GM21526 (cell line): ENCODE data around the gene SARNP.

Experiments
- ATAC-seq: cut with Tn5 transposase; IDR thresholded peaks from one replicate; pipeline ENCODE4 v1.9.1; 2021; ENCODE audit warnings: moderate library complexity; ENCODE audit not compliant: unreplicated experiment, low FRiP score

SARNP gene

DNA sequence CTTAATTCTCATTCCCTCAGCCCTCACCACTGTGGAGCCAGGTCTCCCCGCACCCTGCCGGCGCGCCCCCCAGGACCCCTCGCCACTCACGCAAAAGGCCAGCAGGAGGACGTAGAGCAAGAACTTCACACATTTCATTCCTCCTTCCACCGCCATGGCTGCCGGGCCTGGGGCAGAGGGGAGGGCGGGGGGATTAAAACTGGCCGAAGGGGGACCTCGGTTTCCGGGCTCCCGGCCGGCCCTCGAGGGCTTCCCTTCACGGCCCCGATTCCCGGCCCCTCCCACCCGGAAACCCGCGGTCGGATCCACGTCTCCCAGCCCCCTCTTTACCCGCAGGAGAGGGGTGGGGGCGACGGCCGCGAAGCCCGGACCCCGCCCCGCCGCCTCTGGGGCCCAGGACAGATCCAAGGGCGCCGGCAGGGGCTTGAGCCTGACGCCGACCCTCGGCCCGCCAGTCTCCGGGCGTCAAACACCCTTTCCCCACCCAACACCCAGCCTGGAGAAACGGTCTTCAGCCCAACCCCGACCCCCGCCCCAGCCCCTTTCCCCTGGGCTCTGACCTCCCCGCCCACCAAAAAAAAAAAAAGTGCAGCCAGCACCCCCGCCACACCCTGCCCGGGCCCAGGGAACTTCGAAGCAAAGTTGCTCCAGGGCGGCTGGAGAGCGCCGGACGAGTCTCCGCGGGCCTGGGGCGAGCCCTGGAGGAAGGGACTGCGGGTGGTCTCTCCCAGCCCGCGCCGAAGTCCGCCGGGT is 89.2 kb downstream of the SARNP start:
- ATAC-seq = peak; percentile 17

DNA sequence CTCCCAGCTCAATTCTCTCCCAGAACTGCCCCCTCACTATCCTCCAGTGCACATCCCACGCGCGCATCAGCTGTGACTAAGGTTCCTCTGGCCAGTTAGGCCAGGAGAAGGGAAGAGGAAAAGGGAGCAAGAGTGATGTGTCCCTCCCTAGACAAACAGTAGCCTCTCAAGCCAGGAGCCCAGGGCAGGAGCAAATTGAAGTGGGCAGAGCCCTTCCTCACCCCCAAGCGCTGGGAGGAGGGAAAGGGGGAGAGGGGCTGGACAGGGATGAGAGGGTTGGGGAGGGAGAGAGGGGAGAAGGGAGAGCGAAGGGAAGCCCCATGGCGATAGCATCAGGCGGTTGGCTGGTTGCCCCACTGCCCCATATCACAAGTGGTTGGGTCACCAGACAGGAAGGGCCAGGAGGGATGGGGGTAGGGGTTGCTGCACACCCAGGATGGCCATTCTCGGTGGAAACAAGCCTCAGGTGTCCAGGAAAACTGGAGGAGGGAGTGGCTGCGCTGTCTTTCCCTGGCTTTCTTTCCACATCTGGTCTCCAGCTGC is 89.8 kb downstream of the SARNP start:
- no peak for ATAC-seq

DNA sequence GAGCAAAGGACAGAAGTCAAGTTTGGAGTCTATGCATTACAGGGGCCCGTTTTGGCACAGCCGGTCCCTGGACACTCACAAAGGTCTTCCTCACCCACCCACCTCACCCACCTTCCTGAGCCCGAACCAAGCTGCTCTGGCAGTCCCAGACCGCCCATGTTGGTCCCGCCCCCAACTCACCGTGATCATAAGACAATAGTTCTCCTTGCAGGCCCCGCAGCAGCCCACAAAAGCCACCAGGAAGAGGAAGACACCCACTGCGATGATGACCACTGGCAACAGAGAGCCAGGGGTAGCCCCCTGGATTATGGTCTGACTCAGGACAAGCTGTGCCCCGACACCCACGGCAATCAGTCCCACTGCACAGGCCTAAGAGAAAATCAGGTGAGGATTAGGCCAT is 90.6 kb downstream of the SARNP start:
- no peak for ATAC-seq

DNA sequence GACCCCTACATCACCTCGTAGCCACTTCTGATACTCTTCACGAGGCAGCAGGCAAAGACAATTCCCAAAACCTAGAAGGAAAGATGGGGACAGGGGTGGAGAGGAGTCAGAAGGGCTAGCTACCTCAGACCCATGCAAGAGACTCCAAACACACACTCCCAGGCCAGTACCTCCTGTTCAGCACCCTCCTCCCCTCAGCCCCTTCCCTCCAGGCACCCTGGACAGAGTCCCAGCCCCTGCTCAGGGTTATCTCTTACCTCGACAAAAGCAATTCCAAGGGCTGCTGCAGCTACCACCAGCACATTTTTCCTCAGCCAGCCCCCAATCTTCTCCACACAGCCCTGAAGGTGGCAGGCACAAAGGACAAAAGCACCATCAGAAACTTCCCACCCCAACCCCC is 92.0 kb downstream of the SARNP start:
- no peak for ATAC-seq

DNA sequence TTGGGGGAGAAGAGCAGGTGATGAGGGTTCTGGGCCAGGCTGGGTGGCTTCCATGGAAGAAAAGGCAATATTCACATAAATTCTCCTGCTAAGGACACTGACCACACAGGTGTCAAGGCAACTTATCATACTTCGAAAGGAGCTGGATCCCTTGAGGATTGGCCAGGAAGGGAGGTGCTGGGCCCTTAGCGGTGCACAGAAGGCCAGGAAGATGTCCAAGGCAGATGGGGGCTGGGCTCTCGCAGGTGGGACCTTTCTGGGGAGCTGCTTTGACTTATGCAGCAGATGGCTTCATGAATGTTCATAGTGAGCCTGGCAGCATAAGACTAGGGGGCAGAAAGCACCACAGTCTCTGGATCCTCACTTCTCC is 92.6 kb downstream of the SARNP start:
- ATAC-seq = no peak

DNA sequence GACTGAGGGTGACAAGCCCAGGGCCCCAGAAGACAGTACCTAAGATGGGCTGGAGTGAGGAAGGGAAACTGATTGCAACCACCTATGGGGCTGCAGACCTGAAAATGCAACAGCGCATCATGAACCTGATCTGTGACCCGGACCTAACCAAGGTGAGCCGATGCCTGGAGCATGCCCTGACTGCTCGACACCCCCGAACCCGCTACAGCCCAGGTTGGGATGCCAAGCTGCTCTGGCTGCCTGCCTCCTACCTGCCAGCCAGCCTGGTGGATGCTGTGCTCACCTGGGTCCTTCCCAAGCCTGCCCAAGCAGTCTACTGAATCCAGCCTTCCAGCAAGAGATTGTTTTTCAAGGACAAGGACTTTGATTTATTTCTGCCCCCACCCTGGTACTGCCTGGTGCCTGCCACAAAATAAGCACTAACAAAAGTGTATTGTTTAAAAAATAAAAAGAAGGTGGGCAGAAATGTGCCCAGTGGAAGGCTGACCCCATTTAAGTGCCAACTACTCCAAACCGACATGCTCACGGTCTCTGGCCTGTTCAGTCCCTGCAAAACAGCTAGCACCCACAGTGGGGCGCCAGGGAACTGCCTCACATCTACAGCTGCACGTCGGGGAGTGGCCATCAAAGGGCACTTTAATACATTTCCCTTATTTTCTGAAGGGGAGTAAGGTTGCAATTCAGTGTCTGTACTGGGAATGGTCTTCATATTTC is 93.1 kb downstream of the SARNP start:
- no peak for ATAC-seq

DNA sequence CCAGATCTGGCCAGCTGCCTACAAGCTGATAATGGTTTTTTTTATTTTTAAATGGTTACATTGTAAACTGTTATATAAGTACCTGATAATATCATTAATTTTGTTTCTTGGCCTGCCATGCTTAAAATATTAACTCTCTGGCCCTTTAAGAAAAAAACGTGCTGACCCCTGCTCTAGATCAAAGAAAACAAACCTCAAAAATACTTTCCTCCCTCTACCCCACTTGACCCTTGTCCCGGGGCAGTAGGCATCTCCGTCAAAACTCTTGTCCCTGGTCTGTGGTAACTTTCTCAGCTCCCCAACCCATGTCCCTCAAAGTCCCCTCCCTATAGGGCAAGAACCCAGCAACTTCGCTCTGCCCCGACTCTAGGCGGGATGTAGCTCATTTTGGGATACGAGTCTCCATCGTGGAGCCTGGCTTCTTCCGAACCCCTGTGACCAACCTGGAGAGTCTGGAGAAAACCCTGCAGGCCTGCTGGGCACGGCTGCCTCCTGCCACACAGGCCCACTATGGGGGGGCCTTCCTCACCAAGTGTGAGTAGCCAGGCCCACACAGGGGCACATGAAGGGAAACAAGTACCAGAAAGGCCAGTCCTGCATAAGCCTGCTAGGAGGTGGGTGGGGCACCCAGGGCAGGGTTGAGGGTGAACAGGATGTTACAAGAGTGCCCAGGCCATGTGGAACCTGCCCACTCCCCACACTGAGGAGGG is 93.9 kb downstream of the SARNP start:
- no peak for ATAC-seq

DNA sequence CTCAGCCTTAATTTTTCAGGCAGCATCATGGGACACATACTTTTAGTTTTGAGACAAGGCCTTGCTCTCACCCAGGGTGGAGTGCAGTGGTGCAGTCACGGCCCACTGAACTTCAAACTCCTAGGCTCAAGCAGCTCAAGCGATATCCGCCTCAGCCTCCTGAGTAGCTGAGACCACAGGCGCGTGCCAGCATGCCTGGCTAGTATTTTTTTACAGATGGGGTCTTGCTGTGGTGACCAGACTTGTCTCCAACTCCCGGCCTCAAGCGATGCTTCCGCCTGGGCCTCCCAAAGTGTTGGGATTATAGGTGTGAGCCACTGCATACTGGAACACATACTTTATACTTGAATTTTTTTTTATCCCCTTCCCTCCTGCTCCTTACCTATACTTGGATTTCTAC is 94.6 kb downstream of the SARNP start:
- ATAC-seq = no peak

DNA sequence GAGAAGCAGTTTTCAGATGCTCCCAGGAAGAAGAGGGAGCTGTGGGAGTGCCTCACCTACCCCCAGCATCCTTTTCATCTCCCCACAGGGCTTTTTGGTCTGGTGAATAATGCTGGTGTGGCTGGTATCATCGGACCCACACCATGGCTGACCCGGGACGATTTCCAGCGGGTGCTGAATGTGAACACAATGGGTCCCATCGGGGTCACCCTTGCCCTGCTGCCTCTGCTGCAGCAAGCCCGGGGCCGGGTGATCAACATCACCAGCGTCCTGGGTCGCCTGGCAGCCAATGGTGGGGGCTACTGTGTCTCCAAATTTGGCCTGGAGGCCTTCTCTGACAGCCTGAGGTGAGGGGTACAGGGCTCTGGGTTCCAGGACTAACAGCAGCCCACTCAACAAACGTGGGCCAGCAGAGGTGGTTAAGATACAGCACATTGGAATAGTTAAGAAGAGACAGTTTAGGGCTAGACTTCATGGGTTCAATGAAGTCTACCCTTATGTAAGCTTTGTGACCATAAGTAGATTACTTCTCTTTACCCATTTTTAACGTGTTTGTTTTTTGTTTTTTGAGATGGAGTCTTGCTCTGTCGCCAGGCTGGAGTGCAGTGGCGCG is 95.8 kb downstream of the SARNP start:
- no peak for ATAC-seq

DNA sequence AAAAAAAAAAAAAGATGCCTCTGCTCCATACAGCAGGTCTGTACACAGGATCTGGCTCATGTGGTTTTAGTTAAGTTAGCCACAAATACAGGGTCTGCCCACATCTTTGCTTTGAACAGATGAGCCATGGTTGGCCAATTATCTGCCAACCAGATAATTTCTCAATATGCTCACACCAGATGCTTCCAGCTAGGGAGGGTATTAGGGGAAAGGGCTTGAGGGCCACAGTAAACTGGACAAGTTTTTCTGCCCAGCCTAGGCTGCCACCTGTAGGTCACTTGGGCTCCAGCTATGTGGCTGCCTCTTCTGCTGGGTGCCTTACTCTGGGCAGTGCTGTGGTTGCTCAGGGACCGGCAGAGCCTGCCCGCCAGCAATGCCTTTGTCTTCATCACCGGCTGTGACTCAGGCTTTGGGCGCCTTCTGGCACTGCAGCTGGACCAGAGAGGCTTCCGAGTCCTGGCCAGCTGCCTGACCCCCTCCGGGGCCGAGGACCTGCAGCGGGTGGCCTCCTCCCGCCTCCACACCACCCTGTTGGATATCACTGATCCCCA is 96.6 kb downstream of the SARNP start:
- ATAC-seq = no peak

DNA sequence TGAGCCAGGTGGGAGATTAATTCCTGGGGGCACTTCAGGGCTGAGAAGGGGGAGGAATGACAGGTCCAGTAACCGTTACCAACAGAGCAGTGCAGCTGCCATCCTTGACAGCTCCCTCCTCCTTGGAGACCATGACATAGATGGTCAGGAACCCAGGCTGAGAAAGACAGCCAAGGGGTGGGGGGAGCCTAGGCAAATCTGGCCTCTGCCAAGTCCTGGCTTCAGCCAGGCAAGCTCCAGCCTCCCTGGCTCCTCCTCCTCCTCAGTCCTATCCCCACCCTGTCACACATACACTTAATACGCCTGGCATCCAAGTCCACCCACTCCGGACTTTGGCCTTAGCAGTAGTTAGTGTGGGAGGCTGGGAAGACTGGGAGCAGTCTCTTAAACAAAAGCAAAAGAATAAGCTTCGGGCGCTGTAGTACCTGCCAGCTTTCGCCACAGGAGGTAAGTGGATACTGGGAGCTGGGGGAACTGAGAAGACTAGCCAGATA is 97.4 kb downstream of the SARNP start, which contains the start of gene RDH5:
RDH5 (plus strand) TSS at position 323 of the 494 bp plus-strand sequence. CDS start 792 bp downstream, outside the sequence.
- ATAC-seq = no peak

DNA sequence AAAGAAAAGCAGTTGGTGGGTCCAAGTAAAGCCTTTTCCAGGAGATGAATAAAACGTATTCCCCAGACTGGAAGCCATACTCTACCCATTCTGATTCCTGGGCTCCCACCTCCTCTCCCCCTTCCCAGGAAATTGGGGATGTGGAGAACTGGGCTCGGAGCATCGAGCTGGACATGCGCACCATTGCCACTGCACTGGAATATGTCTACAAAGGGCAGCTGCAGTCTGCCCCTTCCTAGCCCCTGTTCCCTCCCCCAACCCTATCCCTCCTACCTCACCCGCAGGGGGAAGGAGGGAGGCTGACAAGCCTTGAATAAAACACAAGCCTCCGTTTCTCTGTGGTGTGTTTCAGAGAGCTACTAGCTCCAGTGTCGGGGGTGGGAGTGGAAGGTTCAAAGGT is 98.2 kb downstream of the SARNP start:
- no peak for ATAC-seq

DNA sequence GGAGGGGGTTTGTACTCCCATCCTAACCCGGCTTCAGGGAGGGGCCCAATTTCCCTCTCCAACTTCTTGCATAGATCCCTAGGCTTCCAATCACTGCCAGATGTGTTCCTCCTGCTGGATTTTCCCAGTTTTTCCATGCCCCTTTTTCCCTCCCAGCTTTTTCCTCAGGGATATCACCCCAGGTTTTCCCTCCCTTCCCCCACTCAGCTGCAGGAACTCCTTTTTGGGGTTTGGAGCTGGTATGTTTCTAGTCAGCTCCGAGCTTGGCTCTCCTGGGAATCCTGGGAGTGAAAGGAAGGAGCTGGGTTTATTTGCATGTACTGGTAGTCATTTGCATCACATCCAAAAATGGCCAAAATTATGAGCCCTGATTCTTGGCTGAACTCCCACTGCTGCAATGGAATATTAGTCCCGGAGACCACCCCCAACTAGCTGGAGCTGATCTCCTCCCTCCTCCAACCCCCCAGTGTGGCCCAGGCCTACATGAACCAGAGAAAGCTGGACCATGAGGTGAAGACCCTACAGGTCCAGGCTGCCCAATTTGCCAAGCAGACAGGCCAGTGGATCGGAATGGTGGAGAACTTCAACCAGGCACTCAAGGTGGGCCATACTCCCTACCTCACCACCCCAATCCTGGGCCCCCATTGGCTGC is 98.8 kb downstream of the SARNP start:
- no peak for ATAC-seq

DNA sequence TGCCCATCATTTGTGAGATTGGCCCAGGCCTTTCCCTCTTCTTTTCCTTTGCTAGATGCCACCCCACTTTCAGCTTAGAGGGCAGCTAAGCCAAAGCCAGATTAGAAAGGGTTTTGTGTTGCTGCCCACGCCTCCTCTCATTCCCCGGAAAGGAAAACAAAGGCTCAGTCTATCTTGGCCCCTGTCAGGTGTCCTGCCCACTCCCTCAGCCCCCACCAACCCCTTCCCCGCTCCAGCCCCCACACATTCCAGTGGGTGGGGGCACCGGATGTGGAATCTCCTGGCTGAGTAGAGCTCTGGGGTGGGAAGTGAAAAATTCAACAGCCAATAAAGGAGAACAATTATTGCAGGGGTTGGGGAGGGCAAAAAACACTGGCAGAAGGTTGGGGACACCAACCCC is 99.5 kb downstream of the SARNP start:
- no peak for ATAC-seq

DNA sequence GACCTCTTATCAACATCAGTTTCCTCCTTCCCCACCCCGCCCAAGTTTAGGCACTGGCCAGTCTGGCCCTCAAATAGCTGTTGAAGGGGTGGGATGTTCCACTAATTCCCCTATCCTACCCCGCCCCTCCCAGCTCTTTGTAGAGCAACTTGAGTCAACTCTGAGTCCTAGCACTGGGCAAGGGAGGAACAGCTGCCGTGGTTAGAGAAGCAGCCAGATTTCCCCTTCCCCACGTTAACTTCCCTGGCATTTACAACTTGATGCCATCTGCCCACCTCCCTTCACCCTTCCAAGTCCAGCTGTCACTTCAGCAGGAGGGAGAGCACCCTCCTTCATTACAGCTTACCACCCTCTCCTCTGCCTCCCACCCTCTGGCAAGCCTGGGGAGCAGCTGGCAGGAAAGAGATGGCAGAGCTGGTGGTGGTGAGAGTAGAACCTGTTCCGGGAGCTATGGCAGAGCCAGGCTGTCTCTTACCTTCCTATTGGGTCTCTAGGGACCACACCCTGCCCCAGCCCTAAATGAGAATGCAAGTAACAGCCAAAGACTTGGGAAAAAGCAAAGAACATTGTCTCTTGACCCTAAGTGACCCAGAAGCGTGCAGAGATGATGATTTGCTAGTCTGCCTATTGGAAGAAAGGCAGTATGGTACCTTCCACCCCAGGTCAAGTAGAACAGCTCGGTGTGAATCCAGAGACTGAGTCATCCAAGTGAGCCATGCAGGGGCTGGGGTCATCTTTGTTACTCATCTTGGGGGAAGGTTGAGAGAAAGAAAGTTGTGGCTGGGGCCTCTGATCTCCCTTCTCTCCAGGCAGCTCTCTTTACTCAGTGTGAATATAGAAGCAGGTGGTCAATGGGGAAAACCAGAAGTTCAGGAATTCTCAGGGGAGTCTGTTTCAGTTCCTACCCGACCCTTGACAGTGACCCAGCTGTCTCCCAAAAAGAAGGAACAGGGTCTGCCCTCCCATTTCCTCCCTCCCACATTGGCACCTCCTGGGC is 100.2 kb downstream of the SARNP start:
- ATAC-seq = no peak

DNA sequence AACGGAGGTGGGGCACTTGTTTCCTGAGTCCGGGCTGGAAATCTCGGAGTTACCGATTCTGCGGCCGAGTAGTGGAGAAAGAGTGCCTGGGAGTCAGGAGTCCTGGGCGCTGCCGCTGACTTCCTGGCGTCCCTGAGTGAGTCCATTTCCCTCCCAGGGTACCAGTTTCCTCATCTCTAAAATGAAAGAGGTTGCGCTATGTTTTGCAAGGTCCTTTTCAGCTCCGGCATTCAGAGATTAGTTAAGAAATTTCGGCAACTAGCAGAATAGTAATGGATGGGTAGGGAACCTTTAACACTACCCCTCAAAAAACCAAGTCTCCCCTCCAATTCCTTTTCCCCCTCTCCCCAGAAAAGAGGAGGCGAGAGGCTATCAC is 101.0 kb downstream of the SARNP start:
- ATAC-seq = peak; percentile 29

DNA sequence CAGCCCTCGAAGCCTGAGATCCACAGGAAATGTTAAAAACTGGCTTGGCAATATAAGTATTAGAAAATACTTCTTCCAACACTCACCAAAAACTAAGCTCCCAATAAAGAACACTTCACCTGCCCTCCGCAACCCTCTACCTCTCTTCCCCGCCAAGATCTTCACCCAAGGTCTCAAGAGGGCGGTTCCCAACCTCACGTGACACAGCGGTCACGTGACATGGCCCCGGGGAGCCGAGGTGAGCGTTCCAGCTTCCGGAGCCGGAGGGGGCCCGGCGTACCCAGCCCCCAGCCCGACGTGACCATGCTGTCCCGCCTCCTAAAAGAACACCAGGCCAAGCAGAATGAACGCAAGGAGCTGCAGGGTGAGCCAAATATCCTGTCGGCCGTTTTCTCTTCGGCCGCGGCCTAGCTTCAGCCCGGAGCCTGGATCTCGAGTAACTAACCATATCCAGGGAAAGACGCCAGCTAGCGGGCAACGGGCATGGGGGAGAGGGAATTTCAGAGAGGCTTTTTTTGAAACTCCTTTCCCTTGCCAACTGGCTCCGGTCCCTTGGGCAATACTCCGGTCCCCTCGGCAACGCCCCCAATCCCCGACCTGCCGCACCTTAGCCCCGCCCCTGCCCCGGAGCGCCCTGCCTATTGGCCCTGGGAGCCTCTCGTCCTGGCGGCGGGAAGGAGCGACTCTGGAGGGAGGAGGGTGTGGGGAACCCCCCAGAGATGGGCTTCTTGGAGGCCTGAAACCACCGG is 101.5 kb downstream of the SARNP start, which contains the start of gene BLOC1S1:
BLOC1S1 (plus strand) TSS at position 214 of the 749 bp plus-strand sequence; CDS start at position 220, 6 bp downstream.
- ATAC-seq = peak; percentile 86
